ENCODE results near the gene CDH12.

DNA sequence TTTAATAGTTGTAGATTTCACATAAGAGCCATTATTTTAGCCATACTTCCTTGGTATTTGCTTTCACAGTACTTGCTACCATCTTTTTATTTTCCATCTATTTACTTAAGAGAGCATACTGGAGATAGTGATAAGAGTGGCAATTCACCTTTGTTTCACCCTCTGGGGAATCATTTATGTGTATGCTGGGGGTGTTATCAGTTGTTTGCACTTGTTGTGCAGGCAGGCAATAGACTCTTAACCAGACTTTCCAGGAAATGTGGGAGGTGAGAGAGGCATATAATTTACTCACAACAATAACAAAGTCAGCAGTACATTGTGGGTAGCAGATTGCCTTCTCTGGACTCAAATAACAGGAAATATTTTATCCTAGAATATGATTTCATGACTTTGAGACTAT lies 1018.3 kb downstream of the CDH12 start:
- TF ChIP-seq, protein P1, sequence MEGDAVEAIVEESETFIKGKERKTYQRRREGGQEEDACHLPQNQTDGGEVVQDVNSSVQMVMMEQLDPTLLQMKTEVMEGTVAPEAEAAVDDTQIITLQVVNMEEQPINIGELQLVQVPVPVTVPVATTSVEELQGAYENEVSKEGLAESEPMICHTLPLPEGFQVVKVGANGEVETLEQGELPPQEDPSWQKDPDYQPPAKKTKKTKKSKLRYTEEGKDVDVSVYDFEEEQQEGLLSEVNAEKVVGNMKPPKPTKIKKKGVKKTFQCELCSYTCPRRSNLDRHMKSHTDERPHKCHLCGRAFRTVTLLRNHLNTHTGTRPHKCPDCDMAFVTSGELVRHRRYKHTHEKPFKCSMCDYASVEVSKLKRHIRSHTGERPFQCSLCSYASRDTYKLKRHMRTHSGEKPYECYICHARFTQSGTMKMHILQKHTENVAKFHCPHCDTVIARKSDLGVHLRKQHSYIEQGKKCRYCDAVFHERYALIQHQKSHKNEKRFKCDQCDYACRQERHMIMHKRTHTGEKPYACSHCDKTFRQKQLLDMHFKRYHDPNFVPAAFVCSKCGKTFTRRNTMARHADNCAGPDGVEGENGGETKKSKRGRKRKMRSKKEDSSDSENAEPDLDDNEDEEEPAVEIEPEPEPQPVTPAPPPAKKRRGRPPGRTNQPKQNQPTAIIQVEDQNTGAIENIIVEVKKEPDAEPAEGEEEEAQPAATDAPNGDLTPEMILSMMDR (IDR thresholded peaks at IDR 0.05; ENCODE audit: insufficient read depth, low read depth, low read length): no peak
- TF ChIP-seq EZH2 (IDR thresholded peaks at IDR 0.05; ENCODE audit: insufficient read depth, low read length): no peak
